Tongue (tissue), 2 donors: ENCODE measurements around the gene SEC11A. TPM values are rescaled to one million over a fixed set of nuclear protein-coding genes. Genes with fewer than 3 reads are reported as not detected.
"Not testable (repeated sequence)": the region's sequence is repeated elsewhere in the genome, so short reads cannot be mapped to it uniquely, and the experiment has no call there.

ENCODE experiments used
- DNase-seq: peaks from one replicate; pipeline ENCODE4 v3.0.0-alpha.2; 2015
- total RNA-seq: library from RNA; depleted of rRNA; stranded (reverse); fragments of >200 nt; gene quantifications from one replicate; pipeline ENCODE4 v1.2.3, GENCODE V29; 2014

Gene SEC11A
- 240 TPM for total RNA-seq

GRCh38 chr15:84716036-84716732, at the start of gene SEC11A:
TSS of gene SEC11A (minus strand) at chr15:84716139. CDS start at chr15:84716075, 64 bp downstream.
- peak; percentile 96 for DNase-seq

DNA sequence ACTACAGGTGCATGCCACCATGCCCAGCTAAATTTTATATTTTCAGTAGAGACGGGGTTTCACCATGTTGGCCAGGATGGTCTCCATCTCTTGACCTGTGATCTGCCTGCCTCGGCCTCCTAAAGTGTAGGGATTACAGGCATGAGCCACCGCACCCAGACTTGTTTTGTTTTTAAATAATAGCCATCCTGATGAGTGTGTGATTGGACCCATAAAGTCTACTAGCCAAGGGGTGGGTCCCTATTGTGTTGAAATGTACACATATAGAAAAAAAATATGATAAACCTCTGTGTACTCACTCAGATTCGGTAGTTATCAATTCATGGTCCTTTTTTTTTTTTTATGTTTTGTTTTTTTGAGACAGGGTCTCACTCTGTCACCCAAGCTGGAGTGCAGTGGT, 49.7 kb upstream of the SEC11A start:
- no peak for DNase-seq

GRCh38 chr15:84764989-84765388, 49.0 kb upstream of the SEC11A start:
- no peak for DNase-seq

- no peak for DNase-seq
Observed at GRCh38 chr15:84764585-84764984, 48.6 kb upstream of the SEC11A start.

GRCh38 chr15:84762840-84763572, 47.1 kb upstream of the SEC11A start:
- no peak for DNase-seq

GRCh38 chr15:84761607-84762131, 45.7 kb upstream of the SEC11A start:
- no peak for DNase-seq

DNA sequence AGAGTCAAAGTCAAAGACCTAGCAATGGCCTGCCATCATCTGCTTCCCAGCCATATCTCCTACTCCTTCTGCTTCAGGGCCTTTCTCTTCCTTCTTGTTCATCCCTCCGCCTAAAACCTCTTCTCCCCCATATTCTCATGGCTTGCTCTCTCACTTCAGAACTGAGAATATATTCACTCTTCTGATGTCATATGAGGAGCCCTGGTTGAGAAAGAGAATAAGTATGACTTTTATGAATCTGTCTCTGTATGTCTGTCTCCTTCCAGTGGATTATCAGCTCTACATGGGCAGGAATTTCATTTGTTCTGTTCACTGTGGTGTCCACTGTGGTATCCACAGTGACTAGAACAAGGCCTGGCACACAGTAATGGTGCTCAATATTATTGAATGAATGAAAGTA, 44.3 kb upstream of the SEC11A start:
- no peak for DNase-seq

DNA sequence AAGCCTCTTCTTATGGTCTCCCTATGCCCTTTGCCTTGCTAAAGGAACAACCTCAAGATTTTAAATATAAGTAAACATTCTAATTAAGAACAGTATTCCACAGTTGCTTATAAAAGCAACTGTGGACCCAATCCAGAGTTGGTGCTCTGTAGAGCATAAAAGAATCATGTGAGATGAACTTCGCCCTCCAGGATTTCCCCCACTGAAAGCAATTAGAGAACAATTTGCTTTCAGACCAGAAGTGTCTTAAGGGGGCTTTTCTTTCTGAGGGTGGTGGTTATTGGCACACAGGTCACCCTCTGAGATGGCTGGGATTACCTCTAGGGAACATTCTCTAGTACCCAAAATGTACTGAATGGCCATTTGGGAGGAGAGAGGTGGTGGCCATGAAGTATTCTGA, 43.1 kb upstream of the SEC11A start:
- no peak for DNase-seq

DNA sequence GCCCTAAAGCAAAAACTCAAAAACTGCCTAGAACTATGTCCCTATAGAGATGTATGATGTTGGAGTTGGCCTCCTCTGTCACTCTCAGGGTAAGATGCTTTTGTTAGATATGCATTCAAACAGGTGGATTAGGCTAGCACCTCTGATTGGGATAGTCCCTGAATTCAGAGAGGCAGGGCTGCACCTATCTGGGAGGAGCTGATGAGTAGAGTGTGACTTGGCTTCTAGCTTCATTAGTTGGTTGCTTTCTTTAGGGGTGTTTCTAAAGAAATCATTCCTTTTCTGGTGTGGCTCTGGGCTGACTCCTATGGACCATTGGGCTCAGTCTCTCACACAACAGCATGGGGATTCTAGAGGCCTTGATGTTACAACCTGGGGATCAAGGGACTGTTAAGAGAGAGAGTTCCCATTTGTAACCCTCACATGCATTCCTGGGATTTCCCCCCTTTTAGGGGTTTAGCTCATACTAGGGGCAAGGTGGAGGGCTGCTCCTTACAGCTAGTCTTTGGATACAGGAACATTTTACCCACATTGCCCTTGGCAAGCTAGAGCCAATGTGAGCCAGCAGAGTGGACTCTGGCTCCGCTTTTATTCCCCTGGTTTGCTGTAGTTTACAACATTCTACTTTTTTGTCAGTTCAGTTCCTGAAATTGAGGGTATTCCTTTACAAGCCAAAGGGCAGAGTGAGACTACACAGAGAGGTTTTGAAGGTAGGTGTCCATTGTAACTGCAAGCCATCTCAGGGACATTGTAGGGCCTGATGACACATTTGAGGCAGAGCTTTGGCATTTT, 40.0 kb upstream of the SEC11A start:
- no peak for DNase-seq

DNA sequence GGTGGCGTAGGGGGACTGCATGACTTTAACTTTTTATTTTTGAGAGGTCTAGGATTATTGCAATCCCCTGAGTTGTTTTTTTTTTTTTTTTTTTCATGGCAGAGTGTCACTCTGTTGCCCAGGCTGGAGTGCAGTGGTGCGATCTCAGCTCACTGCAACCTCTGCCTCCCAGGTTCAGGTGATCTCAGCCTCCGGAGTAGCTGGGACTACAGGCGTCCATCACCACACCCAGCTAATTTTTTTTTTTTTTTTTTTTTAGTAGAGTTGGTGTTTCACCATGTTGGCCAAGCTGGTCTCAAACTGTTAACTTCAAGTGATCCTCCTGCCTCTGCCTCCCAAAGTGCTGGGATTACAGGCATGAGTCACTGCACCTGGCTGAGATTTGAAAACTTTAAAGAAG, 39.0 kb upstream of the SEC11A start:
- DNase-seq, result not testable (repeated sequence)

- no peak for DNase-seq
Observed at GRCh38 chr15:84752700-84753099, 36.8 kb upstream of the SEC11A start.

GRCh38 chr15:84752195-84752594, 36.3 kb upstream of the SEC11A start:
- no peak for DNase-seq

DNA sequence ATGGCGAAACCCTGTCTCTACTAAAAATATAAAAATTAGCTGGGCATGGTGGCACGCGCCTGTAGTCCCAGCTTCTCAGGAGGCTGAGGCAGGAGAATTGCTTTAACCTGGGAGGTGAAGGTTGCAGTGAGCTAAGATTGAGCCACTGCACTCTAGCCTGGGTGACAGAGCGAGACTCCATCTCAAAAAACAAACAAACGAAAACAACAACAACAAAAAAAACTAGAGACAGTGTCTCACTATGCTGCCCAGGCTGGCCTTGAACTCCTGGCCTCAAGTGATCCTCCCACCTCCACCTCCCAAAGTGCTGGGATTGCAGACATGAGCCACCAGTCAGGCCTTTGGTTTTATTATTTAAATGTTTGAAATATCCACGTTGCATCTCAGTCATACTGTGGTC, 35.8 kb upstream of the SEC11A start:
- not testable (repeated sequence) for DNase-seq

DNA sequence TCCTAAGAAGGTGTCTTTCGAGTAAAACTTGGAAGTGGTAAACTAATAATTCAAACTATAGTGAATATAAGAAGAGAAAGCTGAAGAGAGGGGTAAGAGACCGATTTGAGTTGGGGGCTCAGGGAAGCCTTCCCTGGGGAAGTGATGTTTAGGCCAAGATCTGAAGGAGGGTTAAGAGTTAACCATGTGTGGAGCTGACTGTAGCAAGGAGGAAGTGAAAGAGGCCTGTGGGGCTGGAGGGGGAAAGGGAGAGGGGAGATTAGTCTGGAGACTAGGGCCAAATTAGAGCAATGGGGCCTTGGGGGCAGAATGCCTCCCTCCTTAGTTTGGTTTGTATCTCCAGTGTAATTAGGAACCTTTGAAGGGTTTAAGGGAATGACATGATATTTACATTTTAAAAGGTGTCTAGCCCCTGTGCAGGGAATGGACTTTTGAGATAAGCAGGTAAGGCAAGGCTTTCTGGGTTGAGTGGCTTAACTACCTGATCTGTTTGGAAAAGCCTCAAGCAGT, 34.7 kb upstream of the SEC11A start:
- DNase-seq, result no peak

DNA sequence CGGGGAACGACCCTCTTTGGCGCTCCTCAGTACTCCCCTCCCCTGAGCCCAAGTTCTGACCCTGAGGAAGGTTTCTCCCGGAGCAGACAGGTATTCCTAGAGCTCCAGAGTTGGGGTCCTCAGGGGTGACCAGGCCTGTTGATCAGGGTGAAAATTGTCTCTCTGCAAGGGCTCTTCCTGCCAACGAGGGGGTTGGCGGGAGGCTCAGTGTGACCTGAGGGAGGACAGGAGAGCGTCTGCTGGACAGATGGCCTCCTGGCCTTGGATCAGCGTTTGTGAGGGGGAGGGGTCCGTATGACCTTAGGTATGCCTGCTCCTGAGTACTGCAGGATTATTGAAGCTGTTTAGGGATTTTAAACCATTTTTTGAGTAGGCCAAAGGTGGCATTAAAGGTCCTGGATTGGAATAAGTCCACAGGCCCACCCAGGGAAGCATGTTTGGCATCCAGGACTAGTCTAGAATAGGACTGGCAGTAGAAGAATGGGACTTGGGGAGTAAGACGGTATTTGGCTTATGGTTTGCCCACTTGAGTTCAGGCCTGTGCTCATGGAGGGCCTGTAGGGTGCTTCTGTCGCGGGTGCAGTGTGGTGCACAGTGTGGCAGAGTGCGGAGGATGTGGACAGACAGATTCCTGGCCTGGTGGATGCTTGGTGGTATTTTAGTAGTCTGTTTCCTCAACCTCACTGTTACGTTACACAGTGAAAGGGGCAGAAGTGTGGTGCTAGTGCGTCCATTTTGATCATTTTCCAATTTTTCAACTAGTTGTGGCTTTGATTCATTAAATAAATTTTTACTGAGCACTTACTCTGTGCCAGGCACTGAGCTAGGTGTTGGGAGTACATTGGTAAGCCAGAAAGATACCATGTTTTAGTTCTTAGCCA, 33.4 kb upstream of the SEC11A start:
- peak; percentile 38 for DNase-seq

- DNase-seq, result peak; percentile 90
Observed at GRCh38 chr15:84748274-84749110, 32.6 kb upstream of the SEC11A start, which contains the start of gene ZNF592. TSS of gene ZNF592 (plus strand) at chr15:84748592. CDS start at chr15:84782676, 34,084 bp downstream.

GRCh38 chr15:84747416-84748273, 31.7 kb upstream of the SEC11A start:
- peak; percentile 87 for DNase-seq

GRCh38 chr15:84741121-84741520, 25.2 kb upstream of the SEC11A start:
- DNase-seq, result no peak

DNA sequence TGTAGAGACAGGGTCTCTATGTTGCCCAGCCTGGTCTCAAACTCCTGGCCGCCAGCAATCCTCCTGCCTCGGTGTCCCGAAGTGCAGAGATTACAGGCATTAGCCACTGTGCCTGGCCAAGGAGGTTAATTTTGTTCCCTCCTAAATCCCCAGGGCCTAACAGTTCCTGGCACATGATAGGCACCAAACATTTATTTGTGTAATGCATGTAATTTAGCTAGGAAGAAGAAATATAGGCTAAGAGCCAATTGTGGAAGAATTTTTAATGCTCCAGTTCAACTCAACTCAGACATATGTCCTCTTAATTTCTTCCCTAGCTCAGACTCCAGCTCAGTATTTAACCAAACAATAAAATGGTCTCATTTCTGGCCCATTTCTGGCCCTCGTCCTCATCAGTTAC, 24.8 kb upstream of the SEC11A start:
- DNase-seq, result no peak
